GM21515 (cell line): Measurements from ENCODE around the gene PID1.

Source experiments
- ATAC-seq: cut with Tn5 transposase; IDR thresholded peaks from one replicate; pipeline ENCODE4 v1.9.1; 2021; ENCODE audit not compliant: unreplicated experiment

Gene PID1

GRCh38 chr2:229127471-229127870 is 143.6 kb downstream of the PID1 start:
- no peak for ATAC-seq

GRCh38 chr2:229126066-229126465 is 145.0 kb downstream of the PID1 start:
- ATAC-seq, result no peak

- ATAC-seq, result no peak
Measured at GRCh38 chr2:229124136-229124535, 147.0 kb downstream of the PID1 start.

- no peak for ATAC-seq
Measured at GRCh38 chr2:229118927-229119326, 152.2 kb downstream of the PID1 start.

- no peak for ATAC-seq
Measured at GRCh38 chr2:229118336-229118735, 152.8 kb downstream of the PID1 start.

- ATAC-seq, result no peak
Measured at GRCh38 chr2:229111744-229112143, 159.3 kb downstream of the PID1 start.

GRCh38 chr2:229109195-229109594 is 161.9 kb downstream of the PID1 start:
- no peak for ATAC-seq

GRCh38 chr2:229107601-229108000 is 163.5 kb downstream of the PID1 start:
- no peak for ATAC-seq

GRCh38 chr2:229104974-229105387 is 166.1 kb downstream of the PID1 start:
- no peak for ATAC-seq

GRCh38 chr2:229104025-229104424 is 167.1 kb downstream of the PID1 start:
- no peak for ATAC-seq

GRCh38 chr2:229101314-229101713 is 169.8 kb downstream of the PID1 start:
- ATAC-seq, result no peak

- no peak for ATAC-seq
Measured at GRCh38 chr2:229099231-229099630, 171.9 kb downstream of the PID1 start.

GRCh38 chr2:229098801-229099200 is 172.3 kb downstream of the PID1 start:
- no peak for ATAC-seq

GRCh38 chr2:229096409-229097066 is 174.5 kb downstream of the PID1 start:
- no peak for ATAC-seq

- no peak for ATAC-seq
Measured at GRCh38 chr2:229095472-229095871, 175.6 kb downstream of the PID1 start.

- ATAC-seq, result no peak
Measured at GRCh38 chr2:229090225-229090624, 180.9 kb downstream of the PID1 start.

GRCh38 chr2:229089776-229090175 is 181.3 kb downstream of the PID1 start:
- ATAC-seq, result no peak

GRCh38 chr2:229088966-229089700 is 182.0 kb downstream of the PID1 start:
- ATAC-seq, result no peak

- no peak for ATAC-seq
Measured at GRCh38 chr2:229088517-229088913, 182.6 kb downstream of the PID1 start.

GRCh38 chr2:229087843-229088516 is 183.1 kb downstream of the PID1 start:
- ATAC-seq, result no peak

GRCh38 chr2:229087267-229087666 is 183.8 kb downstream of the PID1 start:
- ATAC-seq, result no peak

- no peak for ATAC-seq
Measured at GRCh38 chr2:229085439-229085838, 185.6 kb downstream of the PID1 start.
